Panc1 (cell line): ENCODE results near the gene CDK5RAP1. TPM values are rescaled to one million over a fixed set of nuclear protein-coding genes. Genes with fewer than 3 reads are reported as not detected.

Experiments
- ATAC-seq: fragments of 200-7000 bp; cut with Tn5 transposase; 2 replicates; pipeline ENCODE4 v1.9.1; 2020; ENCODE audit warnings: mild to moderate bottlenecking, moderate library complexity
- BruUV-seq: library from RNA; stranded (reverse); fragments of 400-500 nt; replicated peaks from 2 replicates; lab custom pipeline; 2021; lab: Mats Ljungman, UMichigan
- CTCF ChIA-PET: fragments of 300-600 bp; sonication (Branson Sonifier 250); formaldehyde crosslinking; loops from one replicate; lab custom pipeline; 2022; ENCODE audit warnings: antibody characterized with exemption; lab: Charles Lee
- POLR2A ChIA-PET: fragments of 300-600 bp; sonication (Branson Sonifier 250); formaldehyde crosslinking; loops from one replicate; lab custom pipeline; 2022; ENCODE audit warnings: antibody characterized with exemption; lab: Charles Lee
- DNase-seq: peaks from one replicate; pipeline ENCODE4 v3.0.0-alpha.2; 2010; ENCODE audit warnings: low read depth, low spot score
- H3K27ac ChIP-seq: 2 replicates; pipeline ENCODE4 v1.5.1; 2011; ENCODE audit warnings: mild to moderate bottlenecking, low read length, inconsistent platforms
- H3K27me3 ChIP-seq: fragments of 200-500 bp; sonication (Bioruptor generic); 2 replicates; pipeline ENCODE4 v1.6.0; 2014; ENCODE audit warnings: low read length, inconsistent platforms; ENCODE audit not compliant: control insufficient read depth, insufficient read depth
- H3K36me3 ChIP-seq: fragments of 200-500 bp; sonication (Bioruptor generic); 2 replicates; pipeline ENCODE4 v1.5.1; 2014; ENCODE audit warnings: inconsistent platforms, mild to moderate bottlenecking, low read length, moderate library complexity; ENCODE audit not compliant: control insufficient read depth, insufficient read depth
- H3K4me1 ChIP-seq: 2 replicates; pipeline ENCODE4 v1.5.1; 2011; ENCODE audit warnings: inconsistent platforms, mild to moderate bottlenecking, low read length, moderate library complexity; ENCODE audit not compliant: control insufficient read depth, insufficient read depth
- H3K4me3 ChIP-seq, 2 experiments: 2 replicates each; pipeline ENCODE4 v1.5.1; 2011 to 2012; ENCODE audit warnings: low read depth in 2 of 2, low read length in 2 of 2, mild to moderate bottlenecking in 2 of 2, inconsistent platforms in 1 of 2, moderate library complexity in 1 of 2
- H3K9me3 ChIP-seq: fragments of 200-500 bp; sonication (Bioruptor generic); 2 replicates; pipeline ENCODE4 v1.5.1; 2014; ENCODE audit warnings: low read depth, mild to moderate bottlenecking, inconsistent platforms, low read length, moderate library complexity; ENCODE audit not compliant: control insufficient read depth, insufficient read depth
- CTCF ChIP-seq: fragments of 450-650 bp; IDR thresholded peaks from 2 replicates; pipeline ENCODE4 v1.5.1; 2017; ENCODE audit warnings: mild to moderate bottlenecking
- POLR2AphosphoS5 ChIP-seq: IDR thresholded peaks from 2 replicates; pipeline ENCODE4 v1.6.1; 2012; ENCODE audit warnings: mild to moderate bottlenecking, low read depth, low read length, moderate library complexity
- REST ChIP-seq, 2 experiments: IDR thresholded peaks; 2 replicates each; pipeline ENCODE4 v1.6.1; 2011 to 2012; ENCODE audit warnings: low read depth in 2 of 2, control low read depth in 1 of 2, low read length in 1 of 2, mild to moderate bottlenecking in 1 of 2, moderate library complexity in 1 of 2; ENCODE audit not compliant: insufficient read depth in 1 of 2
- SIN3A ChIP-seq: IDR thresholded peaks from 2 replicates; pipeline ENCODE4 v1.6.1; 2012; ENCODE audit warnings: low read depth, mild to moderate bottlenecking, low read length, moderate library complexity, borderline replicate concordance; ENCODE audit not compliant: insufficient read depth
- TCF7L2 ChIP-seq: IDR thresholded peaks from 2 replicates; pipeline ENCODE4 v1.6.1; 2011; ENCODE audit warnings: mild to moderate bottlenecking, low read depth, low read length, inconsistent platforms
- in situ Hi-C: cut with HindIII; loops from 2 replicates; pipeline ENCODE4 v1.10.0; 2016; ENCODE audit warnings: low sequenced_read_pairs, low pct_unique_long_range_greater_than_20kb
- intact Hi-C: fragments of 100-400 bp; cut with micrococcal nuclease; formaldehyde crosslinking; loops from one replicate; pipeline ENCODE4 v1.10.0; 2022; ENCODE audit not compliant: unreplicated experiment
- total RNA-seq: library from RNA; stranded (reverse); gene quantifications from one replicate; pipeline ENCODE4 v1.2.1, GENCODE V29; 2021; ENCODE audit not compliant: unreplicated experiment

CDK5RAP1 gene
- total RNA-seq, 1 experiment from 2014 or later, result 34.8 TPM

GRCh38 chr20:33370291-33370690 is 31.0 kb downstream of the CDK5RAP1 start:
- no peak for ATAC-seq
- TF ChIP-seq CTCF (no peak), REST (IDR thresholded peaks at IDR 0.05; ENCODE audit: insufficient read depth in 1 of 2, low read depth in 2 of 2, low read length in 1 of 2) (no peak), POLR2AphosphoS5 (no peak), TCF7L2 (no peak), SIN3A (no peak)
- H3K9me3 ChIP-seq, result no peaks in the 10 kb centered on the region
- no peaks in the 10 kb centered on the region for H3K27me3 ChIP-seq
- ChIA-PET POLR2A (no interaction called here), CTCF (no interaction called here)
- peaks cover 11% of the 10 kb centered on the region; the same call in 1 of the 2 replicates for H3K36me3 ChIP-seq
- intact Hi-C loops (no loop called here), in situ Hi-C loops (no loop called here)
- DNase-seq, result no peak
- no peak overlapping the region for H3K4me3 ChIP-seq
- BruUV-seq, result no TSS peak
- no peak overlapping the region for H3K27ac ChIP-seq
- peaks cover 20% of the 10 kb centered on the region for H3K4me1 ChIP-seq

- TF ChIP-seq SIN3A (no peak), REST (IDR thresholded peaks at IDR 0.05; ENCODE audit: insufficient read depth in 1 of 2, low read depth in 2 of 2, low read length in 1 of 2) (no peak), TCF7L2 (no peak), CTCF (no peak)
- ChIA-PET CTCF (no interaction called here), POLR2A (no interaction called here)
- Histone ChIP-seq H3K27ac (no peak overlapping the region), H3K9me3 (no peaks in the 10 kb centered on the region), H3K4me1 (no peaks in the 10 kb centered on the region), H3K4me3 (no peak overlapping the region), H3K36me3 (peaks cover 15% of the 10 kb centered on the region; the same call in 1 of the 2 replicates), H3K27me3 (no peaks in the 10 kb centered on the region)
- in situ Hi-C loops, result no loop called here
- ATAC-seq, result no peak
- BruUV-seq, result no TSS peak
- intact Hi-C loops, result no loop called here
- DNase-seq, result no peak
These were observed 38.4 kb downstream of the CDK5RAP1 start for GRCh38 chr20:33362898-33363297.
